GM18498 (cell line): ENCODE data around the gene ST3GAL2.

ENCODE experiments used
- ATAC-seq: cut with Tn5 transposase; IDR thresholded peaks from one replicate; pipeline ENCODE4 v1.9.1; 2021; ENCODE audit warnings: mild to moderate bottlenecking, moderate library complexity; ENCODE audit not compliant: unreplicated experiment

The ST3GAL2 gene

GRCh38 chr16:70438585-70438968 lies 323 bp downstream of the ST3GAL2 start:
- ATAC-seq, result peak; percentile 30

DNA sequence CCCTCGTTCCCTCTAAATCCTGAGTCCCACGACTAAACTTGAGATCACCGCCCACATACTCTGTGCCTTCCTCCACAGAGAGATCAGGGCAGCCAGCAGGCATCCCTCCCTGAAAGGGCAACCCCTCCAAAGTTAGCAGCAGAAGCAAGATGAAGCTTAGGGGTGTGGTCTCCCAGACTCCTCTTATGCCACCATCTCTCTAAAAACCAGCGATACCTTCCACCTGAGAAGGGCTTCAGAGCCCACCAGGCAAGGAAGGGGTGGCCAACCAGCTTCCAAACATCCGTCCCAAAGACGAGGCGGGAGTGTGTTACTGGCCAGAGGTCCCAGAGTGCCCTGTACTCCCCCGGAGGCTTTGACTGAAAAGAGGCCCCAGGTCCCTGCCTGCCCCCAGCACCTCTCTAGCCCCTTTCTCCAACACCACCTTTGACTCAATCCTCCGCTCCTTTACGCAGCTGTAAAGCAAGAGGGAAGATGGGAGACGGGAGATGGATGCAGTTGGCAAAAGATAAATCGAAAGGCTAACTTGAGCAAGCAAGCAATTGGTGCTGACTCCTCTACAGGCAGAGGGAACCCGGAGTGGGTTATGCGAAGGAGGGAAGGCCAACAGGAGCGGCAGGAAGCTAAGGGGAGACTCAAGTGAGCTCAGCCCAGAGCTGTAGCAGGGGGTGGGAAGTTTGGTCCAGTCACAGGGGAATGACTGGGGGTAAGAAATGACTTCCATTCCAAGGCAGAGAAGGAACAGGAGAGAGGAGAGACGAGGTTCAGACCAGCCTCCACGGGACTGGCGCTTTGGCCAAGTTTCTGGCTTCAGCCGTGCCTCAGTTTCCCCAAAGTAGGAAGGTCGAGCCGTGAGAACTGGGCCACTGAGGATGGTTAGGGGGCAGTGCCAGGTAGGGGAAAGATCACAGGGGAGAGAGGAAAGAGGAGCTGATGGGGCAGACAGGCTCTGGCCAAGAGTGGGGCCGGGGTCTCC lies 1.0 kb downstream of the ST3GAL2 start:
- no peak for ATAC-seq

GRCh38 chr16:70437017-70437581 lies 1.8 kb downstream of the ST3GAL2 start:
- ATAC-seq, result no peak

GRCh38 chr16:70434484-70435260 lies 4.2 kb downstream of the ST3GAL2 start:
- ATAC-seq, result no peak

DNA sequence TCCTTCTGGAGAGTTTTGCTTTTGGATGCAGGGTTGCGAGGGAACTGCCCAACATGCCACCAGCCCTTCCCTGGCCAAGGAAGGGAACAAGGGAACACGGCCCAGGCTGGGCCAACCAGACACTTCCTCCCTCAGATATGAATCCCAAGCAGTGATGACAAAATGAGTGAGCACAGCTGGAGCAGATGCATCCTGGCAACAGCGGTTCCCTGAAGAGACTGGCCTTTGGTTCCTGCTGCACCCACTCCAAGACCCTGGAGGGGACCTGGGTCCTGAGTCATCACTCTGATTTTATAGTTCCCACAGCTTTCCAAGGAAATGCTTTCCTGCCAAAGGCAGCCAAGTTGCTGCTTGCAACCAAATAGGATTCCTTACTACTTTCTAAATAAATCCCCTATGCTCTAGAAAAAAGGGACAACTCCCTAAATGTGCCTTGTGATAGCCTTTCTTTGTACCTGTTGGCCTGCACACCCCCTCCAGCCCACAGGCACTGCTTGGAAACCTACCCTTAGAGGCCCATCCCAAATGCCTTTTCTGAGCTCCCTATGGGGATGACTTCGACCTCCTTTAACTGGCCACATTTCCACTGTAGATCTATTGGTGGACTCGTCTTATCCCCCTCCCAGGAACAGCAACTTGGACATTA lies 5.3 kb downstream of the ST3GAL2 start:
- ATAC-seq, result no peak

- no peak for ATAC-seq
These were observed 6.0 kb downstream of the ST3GAL2 start for GRCh38 chr16:70432723-70433457.

GRCh38 chr16:70432356-70432722 lies 6.6 kb downstream of the ST3GAL2 start:
- no peak for ATAC-seq

DNA sequence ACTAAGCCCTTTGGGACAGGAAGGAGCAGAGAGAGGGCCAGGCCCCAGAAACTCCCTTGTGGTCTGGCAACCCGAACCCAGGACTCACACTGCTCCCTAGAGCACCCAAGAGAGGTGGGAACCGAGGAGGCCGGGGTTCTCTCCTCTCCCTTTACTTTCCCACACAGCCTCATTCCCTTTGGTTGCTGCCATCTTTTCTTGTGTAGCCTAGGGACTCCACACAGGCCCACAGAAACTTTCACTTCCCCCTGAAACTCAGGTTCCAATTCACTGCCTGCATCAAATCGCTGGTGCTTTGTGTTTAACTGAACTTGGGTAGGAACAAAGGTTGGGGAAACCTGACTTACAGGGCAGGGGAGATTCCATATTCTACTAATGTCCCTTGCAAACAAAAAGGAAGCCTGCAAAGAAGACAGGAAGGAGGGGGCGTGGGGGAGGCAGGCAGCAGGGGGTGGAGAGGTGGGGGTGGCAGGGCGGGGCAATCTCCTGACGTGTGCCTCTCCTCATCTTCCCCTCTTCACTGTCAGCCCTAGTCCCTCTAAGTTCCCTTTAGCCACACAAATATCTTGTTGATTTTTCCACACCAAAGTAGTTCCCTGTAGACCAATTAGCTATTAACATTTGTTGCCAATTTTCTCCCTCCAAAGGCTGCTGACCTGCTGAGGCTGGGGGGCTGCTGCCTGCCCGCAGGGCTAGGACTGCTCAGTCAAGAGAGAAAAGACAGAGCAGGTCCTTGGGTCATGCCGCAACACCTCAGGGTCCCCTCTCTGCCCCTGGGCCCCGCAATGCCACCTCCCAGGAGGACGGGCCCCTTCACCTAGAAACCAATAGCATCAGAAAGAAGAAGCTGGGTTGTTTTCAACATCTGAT lies 8.0 kb downstream of the ST3GAL2 start:
- ATAC-seq, result peak; percentile 50

DNA sequence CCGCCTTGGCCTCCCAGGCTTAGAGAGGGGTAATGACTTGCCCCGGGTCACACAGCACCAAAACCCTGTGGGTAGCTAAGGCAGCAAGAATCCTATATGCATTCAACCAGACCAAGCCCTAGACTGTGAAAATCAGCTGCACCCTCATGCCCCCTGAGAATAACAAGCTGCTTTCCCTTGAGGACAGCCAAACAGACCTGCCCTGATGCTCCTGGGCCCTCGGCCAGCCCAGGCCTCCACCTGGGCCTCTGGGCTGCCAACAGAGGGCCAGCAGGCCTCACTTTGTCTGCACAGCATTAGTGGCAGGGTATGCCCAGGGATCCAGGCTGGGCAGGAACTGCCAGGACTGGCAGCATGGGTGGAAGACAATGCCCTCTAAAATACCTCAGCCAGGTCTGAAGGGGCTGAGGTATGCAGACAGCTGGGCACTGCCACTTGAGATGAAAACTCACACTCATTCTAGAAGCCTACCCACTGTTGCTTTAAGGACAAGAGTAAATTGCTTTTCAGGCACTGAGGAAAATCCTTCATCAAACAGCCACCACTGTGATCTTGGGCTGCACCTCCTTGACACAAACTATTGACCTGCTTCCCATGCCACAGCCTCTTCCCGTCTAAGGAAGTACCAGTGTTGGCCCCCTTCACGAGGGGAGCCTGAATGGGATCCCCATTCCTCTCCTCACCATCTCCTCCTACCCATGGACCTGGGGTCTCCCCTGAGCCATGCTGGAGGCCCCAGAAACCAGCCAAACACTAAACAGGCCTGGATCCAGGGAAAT lies 8.8 kb downstream of the ST3GAL2 start:
- ATAC-seq, result peak; percentile 7

- ATAC-seq, result peak; percentile 24
These were observed 10.5 kb downstream of the ST3GAL2 start for GRCh38 chr16:70428178-70428998.

- no peak for ATAC-seq
These were observed 11.1 kb downstream of the ST3GAL2 start for GRCh38 chr16:70427786-70428177.

DNA sequence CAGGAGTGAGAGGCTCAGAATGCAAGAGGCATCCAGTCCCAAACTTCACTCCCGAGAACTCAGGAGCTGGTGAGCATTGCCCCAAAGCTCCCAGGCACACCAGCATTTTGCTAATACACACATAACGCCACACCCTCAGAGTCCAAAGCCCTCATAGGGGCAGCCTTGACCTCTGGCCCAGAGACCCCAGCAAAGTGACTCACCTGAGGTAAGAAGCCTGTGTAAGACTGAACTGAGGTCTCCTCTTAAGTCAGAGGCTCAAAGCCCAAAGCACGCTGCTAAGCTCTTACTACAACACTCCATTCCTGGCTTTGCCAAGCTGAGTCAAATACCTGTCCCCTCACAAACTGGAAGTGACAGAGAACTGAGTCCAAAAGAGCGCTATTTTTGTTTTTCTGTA lies 16.4 kb downstream of the ST3GAL2 start:
- ATAC-seq, result no peak

DNA sequence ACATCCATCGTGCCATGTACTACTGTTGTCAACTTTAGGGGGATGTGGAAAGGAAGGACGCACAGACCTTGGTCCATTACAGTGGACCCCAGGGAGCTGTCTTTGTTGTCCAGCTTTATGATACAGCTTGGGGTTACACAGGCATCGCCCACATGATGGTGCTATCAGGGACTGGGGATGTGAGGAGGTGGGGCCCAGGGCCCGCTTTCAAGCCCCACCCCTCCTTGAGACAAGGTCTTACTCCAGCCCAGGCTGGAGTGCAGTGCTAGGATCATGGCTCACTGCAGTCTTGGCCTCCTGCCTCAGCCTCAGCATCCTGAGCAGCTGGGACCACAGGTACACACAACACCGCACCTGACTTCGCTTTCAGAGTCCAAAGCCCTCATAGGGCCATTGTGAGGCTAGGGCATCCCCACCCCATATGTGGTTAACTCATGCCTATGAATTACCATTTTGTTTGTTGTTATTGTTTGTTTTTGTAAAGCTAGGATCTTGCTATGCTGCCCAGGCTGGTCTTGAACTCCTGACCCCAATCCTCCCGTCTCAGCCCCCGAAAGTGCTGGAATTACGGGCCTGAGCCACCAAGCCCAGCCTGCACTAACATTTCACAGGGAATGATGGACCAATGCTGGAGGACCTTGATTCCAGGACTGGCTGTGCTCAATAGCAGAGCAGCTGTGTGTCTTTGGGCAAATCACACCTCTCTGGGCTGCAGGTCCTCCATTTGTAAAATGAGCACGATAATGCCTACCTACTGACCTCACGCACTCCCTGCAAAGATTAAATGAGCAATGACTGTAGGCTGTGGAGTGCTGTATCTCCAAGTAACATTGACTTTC lies 17.2 kb downstream of the ST3GAL2 start:
- ATAC-seq, result no peak

- no peak for ATAC-seq
These were observed 17.9 kb downstream of the ST3GAL2 start for GRCh38 chr16:70421014-70421413.

DNA sequence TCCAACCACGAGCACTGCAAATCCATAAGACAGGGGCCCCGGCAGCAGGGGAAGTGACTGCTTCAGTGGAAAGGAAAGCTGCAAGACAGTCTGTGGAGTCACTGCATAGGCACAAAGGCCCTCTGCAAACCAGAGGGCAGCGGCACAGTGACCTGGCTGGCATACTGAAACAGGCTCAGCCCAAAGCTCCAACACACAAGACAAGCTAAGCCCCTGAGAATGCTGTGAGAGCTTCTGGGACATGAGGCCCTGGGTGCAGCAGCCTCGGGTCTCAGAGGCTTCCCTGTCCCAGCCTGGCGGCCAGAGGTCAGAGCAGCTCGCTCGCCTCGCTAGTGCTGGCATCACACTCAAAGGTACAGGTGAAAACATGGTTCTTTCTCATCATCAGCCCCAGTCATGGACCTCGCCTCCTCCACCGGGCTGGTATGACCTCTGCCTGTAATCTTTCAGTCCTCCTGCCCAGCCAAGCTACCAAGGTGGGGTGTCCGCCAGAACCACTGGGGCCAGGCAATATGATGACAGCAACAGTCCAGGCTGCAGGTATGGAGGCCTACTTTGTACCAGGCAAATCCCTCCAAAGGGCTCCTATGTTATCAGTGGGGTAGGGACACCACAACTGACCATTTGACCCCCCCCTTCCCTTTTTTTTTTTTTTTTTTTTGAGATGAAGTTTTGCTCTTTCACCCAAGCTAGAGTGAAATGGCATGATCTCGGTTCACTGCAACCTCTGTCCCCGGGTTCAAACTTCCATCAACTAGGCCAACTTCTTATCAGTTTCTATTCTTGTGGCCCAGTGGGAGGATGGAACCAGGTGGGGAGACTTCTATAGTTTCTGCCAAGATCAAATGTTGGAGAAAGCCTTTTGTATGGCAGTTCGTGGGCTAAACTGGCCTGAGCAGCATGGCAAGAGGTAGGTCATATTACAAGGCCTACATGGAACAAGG lies 19.2 kb downstream of the ST3GAL2 start:
- no peak for ATAC-seq

GRCh38 chr16:70418993-70419318 lies 19.9 kb downstream of the ST3GAL2 start:
- no peak for ATAC-seq
